Natural killer cell (primary cell): ENCODE data around the gene NCK2. TPM values are rescaled to one million over a fixed set of nuclear protein-coding genes. Genes with fewer than 3 reads are reported as not detected.
A peak's percentile ranks its signal among the peaks of the same experiment; 100 is the strongest.

Source experiments
- ATAC-seq, 3 donors: fragments of 150-1000 bp in 2 of 3; fragments of 200-7000 bp in 1 of 3; cut with Tn5 transposase; 1 replicate in 1 of 3; 2 replicates in 2 of 3; pipeline ENCODE4 v1.10.0; 2021; ENCODE audit warnings: mild to moderate bottlenecking in 2 of 3, moderate library complexity in 2 of 3
- DNase-seq, 2 donors: peaks; one replicate each; pipeline versions ENCODE4 v3.0.0 to v3.0.0-alpha.2; 2013 to 2021; ENCODE audit warnings: mixed read lengths in 1 of 2
- H3K27ac ChIP-seq: one replicate; pipeline ENCODE4 v1.5.1; 2013; ENCODE audit warnings: mild to moderate bottlenecking, low read length
- H3K27me3 ChIP-seq: one replicate; pipeline ENCODE4 v1.6.1; 2013; ENCODE audit warnings: low read length; ENCODE audit not compliant: control insufficient read depth, insufficient read depth
- H3K36me3 ChIP-seq: one replicate; pipeline ENCODE4 v1.6.1; 2013; ENCODE audit warnings: low read length; ENCODE audit not compliant: control insufficient read depth, insufficient read depth
- H3K4me1 ChIP-seq: one replicate; pipeline ENCODE4 v1.6.1; 2013; ENCODE audit warnings: low read length; ENCODE audit not compliant: control insufficient read depth, insufficient read depth
- H3K4me3 ChIP-seq: one replicate; pipeline ENCODE4 v1.5.1; 2013; ENCODE audit warnings: low read length
- H3K9me3 ChIP-seq: one replicate; pipeline ENCODE4 v1.6.1; 2013; ENCODE audit warnings: low read length; ENCODE audit not compliant: control insufficient read depth, insufficient read depth
- H3K27ac Mint-ChIP-seq, 2 donors: one replicate each; pipeline ENCODE4 v1.8.0; 2022; ENCODE audit warnings: mild to moderate bottlenecking in 2 of 2, mixed read lengths in 2 of 2, moderate library complexity in 1 of 2
- H3K27me3 Mint-ChIP-seq, 2 donors: one replicate each; pipeline ENCODE4 v1.8.0; 2022; ENCODE audit warnings: low read depth in 2 of 2, mixed read lengths in 2 of 2
- H3K36me3 Mint-ChIP-seq: one replicate; pipeline ENCODE4 v1.8.0; 2022; ENCODE audit warnings: mixed read lengths
- H3K4me1 Mint-ChIP-seq, 2 donors: one replicate each; pipeline ENCODE4 v1.8.0; 2022; ENCODE audit warnings: mixed read lengths in 2 of 2
- H3K4me3 Mint-ChIP-seq: one replicate; pipeline ENCODE4 v1.8.0; 2022; ENCODE audit warnings: mild to moderate bottlenecking, moderate library complexity, mixed read lengths
- H3K9me3 Mint-ChIP-seq, 2 donors: one replicate each; pipeline ENCODE4 v1.8.0; 2022; ENCODE audit warnings: mixed read lengths in 2 of 2
- WGBS: methylation state at CpG from one replicate; pipeline ENCODE4 v1.1.7; 2013; ENCODE audit warnings: missing lambda C conversion rate; ENCODE audit not compliant: insufficient coverage; 5-methylcytosine and 5-hydroxymethylcytosine counted together
- intact Hi-C: fragments of 100-400 bp; cut with micrococcal nuclease; formaldehyde crosslinking; loops from one replicate; pipeline ENCODE4 v1.14.2; 2022
- total RNA-seq, 4 donors: library from RNA; stranded (reverse); fragments of 120-200 nt in 1 of 4; gene quantifications; one replicate each; pipeline versions ENCODE4 v1.2.3 to v1.2.4, GENCODE V29; 2013 to 2022
- TF ChIP-seq, protein P1 (sequence below): fragments of 200-600 bp; IDR thresholded peaks from one replicate; pipeline ENCODE4 v1.8.0; 2022; ENCODE audit warnings: antibody characterized with exemption

NCK2 gene
- total RNA-seq, 3 donors from 2014 or later (not counting 1 experiment from before 2014, with no cell fraction given) = 34.1 to 50.8 (median 43.0) TPM

- Histone ChIP-seq H3K27ac (peak overlapping the region; percentile 59), H3K4me1 (peaks cover 20% of the 10 kb centered on the region), H3K4me3 (no peak overlapping the region), H3K27me3 (no peaks in the 10 kb centered on the region), H3K36me3 (no peaks in the 10 kb centered on the region), H3K9me3 (no peaks in the 10 kb centered on the region)
- Mint-ChIP-seq H3K9me3 (no peaks in the 10 kb centered on the region), H3K27me3 (no peaks in the 10 kb centered on the region), H3K27ac (peak overlapping the region; percentile 81 to 85), H3K4me3 (peak overlapping the region; percentile 67), H3K4me1 (peaks cover 36 to 46% of the 10 kb centered on the region in 2 donors), H3K36me3 (no peaks in the 10 kb centered on the region)
- intact Hi-C loops = no loop called here
- WGBS = 20% methylated on average over 5 of the region's 6 CpGs
- peak; percentile 52 to 77 (median 77) for ATAC-seq
- TF ChIP-seq, protein P1, sequence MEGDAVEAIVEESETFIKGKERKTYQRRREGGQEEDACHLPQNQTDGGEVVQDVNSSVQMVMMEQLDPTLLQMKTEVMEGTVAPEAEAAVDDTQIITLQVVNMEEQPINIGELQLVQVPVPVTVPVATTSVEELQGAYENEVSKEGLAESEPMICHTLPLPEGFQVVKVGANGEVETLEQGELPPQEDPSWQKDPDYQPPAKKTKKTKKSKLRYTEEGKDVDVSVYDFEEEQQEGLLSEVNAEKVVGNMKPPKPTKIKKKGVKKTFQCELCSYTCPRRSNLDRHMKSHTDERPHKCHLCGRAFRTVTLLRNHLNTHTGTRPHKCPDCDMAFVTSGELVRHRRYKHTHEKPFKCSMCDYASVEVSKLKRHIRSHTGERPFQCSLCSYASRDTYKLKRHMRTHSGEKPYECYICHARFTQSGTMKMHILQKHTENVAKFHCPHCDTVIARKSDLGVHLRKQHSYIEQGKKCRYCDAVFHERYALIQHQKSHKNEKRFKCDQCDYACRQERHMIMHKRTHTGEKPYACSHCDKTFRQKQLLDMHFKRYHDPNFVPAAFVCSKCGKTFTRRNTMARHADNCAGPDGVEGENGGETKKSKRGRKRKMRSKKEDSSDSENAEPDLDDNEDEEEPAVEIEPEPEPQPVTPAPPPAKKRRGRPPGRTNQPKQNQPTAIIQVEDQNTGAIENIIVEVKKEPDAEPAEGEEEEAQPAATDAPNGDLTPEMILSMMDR = no peak
- peak in 1 of 2 donors; percentile 70 for DNase-seq
Measured at GRCh38 chr2:105738658-105739241, 6.0 kb upstream of the NCK2 start.

DNA sequence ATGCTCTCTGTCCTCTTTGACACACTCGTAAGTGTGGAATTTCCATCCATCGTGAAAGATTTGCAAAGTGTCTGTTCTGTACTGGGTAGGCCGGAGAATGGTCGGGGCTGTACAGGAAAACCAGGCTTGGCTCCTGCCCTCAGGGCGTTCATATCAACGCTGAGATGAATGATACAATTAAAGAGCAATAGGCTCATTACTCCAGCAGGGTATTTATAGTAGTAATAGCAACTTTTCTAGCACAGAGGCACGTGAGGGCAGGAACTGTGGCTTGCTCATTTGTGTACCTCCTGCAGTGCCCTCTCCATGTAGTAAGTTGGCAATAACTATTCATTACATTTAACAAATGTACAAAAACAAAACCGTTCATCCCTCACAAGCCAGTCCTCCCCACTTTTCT is 5.3 kb upstream of the NCK2 start:
- Mint-ChIP-seq H3K9me3 (no peaks in the 10 kb centered on the region), H3K4me1 (peaks cover 41 to 50% of the 10 kb centered on the region in 2 donors), H3K36me3 (no peaks in the 10 kb centered on the region), H3K27me3 (no peaks in the 10 kb centered on the region), H3K27ac (peak overlapping the region; percentile 81 to 85), H3K4me3 (peak overlapping the region; percentile 67)
- H3K36me3 ChIP-seq = no peaks in the 10 kb centered on the region
- H3K4me3 ChIP-seq = no peak overlapping the region
- no peak for ATAC-seq
- no peaks in the 10 kb centered on the region for H3K27me3 ChIP-seq
- 71% methylated on average over 8 of the region's 8 CpGs for WGBS
- no peaks in the 10 kb centered on the region for H3K9me3 ChIP-seq
- peak overlapping the region; percentile 59 for H3K27ac ChIP-seq
- TF ChIP-seq, protein P1 = no peak
- intact Hi-C loops = no loop called here
- peak in 1 of 2 donors; percentile 55 for DNase-seq
- H3K4me1 ChIP-seq = peaks cover 26% of the 10 kb centered on the region

GRCh38 chr2:105739944-105740530 is 4.7 kb upstream of the NCK2 start:
- Mint-ChIP-seq H3K27ac (peak overlapping the region; percentile 7 to 85), H3K9me3 (no peaks in the 10 kb centered on the region)

More at GRCh38 chr2:105739944-105740530, 4.7 kb upstream of the NCK2 start:
- no peaks in the 10 kb centered on the region for H3K36me3 Mint-ChIP-seq
- Histone ChIP-seq H3K9me3 (no peaks in the 10 kb centered on the region), H3K27me3 (no peaks in the 10 kb centered on the region), H3K4me1 (peaks cover 26% of the 10 kb centered on the region), H3K27ac (peak overlapping the region; percentile 14), H3K36me3 (no peaks in the 10 kb centered on the region), H3K4me3 (no peak overlapping the region)
- intact Hi-C loops = no loop called here
- H3K27me3 Mint-ChIP-seq = no peaks in the 10 kb centered on the region
- TF ChIP-seq, protein P1 = no peak
- ATAC-seq = no peak
- no peak for DNase-seq
- H3K4me1 Mint-ChIP-seq = peaks cover 37 to 44% of the 10 kb centered on the region in 2 donors
- 96% methylated on average over 7 of the region's 7 CpGs for WGBS
- H3K4me3 Mint-ChIP-seq = no peak overlapping the region
